ENCODE results near the gene MOB3B. TPM values are rescaled to one million over a fixed set of nuclear protein-coding genes. Genes with fewer than 3 reads are reported as not detected.

MOB3B gene
- total RNA-seq, 1 donor from 2014 or later, result 1.0 TPM

- Histone ChIP-seq H3K4me3 (ENCODE audit: low read length in 3 of 3) (no peak overlapping the region), H3K9ac (ENCODE audit: low read depth in 1 of 3, low read length in 3 of 3) (no peak overlapping the region), H3K36me3 (ENCODE audit: control insufficient read depth in 3 of 3, insufficient read depth in 3 of 3, low read length in 3 of 3) (no peaks in the 10 kb centered on the region), H3K27ac (ENCODE audit: low read depth, low read length) (no peak overlapping the region), H3K4me1 (ENCODE audit: control insufficient read depth in 3 of 3, insufficient read depth in 3 of 3, low read length in 3 of 3) (peaks cover 17 to 30% (median 27%) of the 10 kb centered on the region in 3 donors), H3K9me3 (ENCODE audit: control insufficient read depth in 3 of 3, low read length in 3 of 3) (no peaks in the 10 kb centered on the region), H3K27me3 (ENCODE audit: control insufficient read depth in 3 of 3, insufficient read depth in 3 of 3, low read length in 3 of 3) (no peaks in the 10 kb centered on the region)
Measured at GRCh38 chr9:27340961-27341511, 188.6 kb downstream of the MOB3B start.

- H3K4me1 ChIP-seq (ENCODE audit: control insufficient read depth in 3 of 3, insufficient read depth in 3 of 3, low read length in 3 of 3), result peaks cover 17 to 30% (median 27%) of the 10 kb centered on the region in 3 donors
- H3K9me3 ChIP-seq (ENCODE audit: control insufficient read depth in 3 of 3, low read length in 3 of 3), result no peaks in the 10 kb centered on the region
- H3K9ac ChIP-seq (ENCODE audit: low read depth in 1 of 3, low read length in 3 of 3), result no peak overlapping the region
Measured at GRCh38 chr9:27340285-27340674, 189.3 kb downstream of the MOB3B start.

GRCh38 chr9:27339661-27340284, 189.8 kb downstream of the MOB3B start:
- no peaks in the 10 kb centered on the region for H3K36me3 ChIP-seq (ENCODE audit: control insufficient read depth in 3 of 3, insufficient read depth in 3 of 3, low read length in 3 of 3)
- H3K4me1 ChIP-seq (ENCODE audit: control insufficient read depth in 3 of 3, insufficient read depth in 3 of 3, low read length in 3 of 3), result peaks cover 17 to 30% (median 27%) of the 10 kb centered on the region in 3 donors
- H3K27ac ChIP-seq (ENCODE audit: low read depth, low read length), result no peak overlapping the region
- no peaks in the 10 kb centered on the region for H3K9me3 ChIP-seq (ENCODE audit: control insufficient read depth in 3 of 3, low read length in 3 of 3)
- no peak overlapping the region for H3K9ac ChIP-seq (ENCODE audit: low read depth in 1 of 3, low read length in 3 of 3)
- H3K4me3 ChIP-seq (ENCODE audit: low read length in 3 of 3), result no peak overlapping the region
- no peaks in the 10 kb centered on the region for H3K27me3 ChIP-seq (ENCODE audit: control insufficient read depth in 3 of 3, insufficient read depth in 3 of 3, low read length in 3 of 3)

More at GRCh38 chr9:27340285-27340674, 189.3 kb downstream of the MOB3B start:
- no peaks in the 10 kb centered on the region for H3K27me3 ChIP-seq (ENCODE audit: control insufficient read depth in 3 of 3, insufficient read depth in 3 of 3, low read length in 3 of 3)
- H3K27ac ChIP-seq (ENCODE audit: low read depth, low read length), result no peak overlapping the region
- H3K4me3 ChIP-seq (ENCODE audit: low read length in 3 of 3), result no peak overlapping the region
- no peaks in the 10 kb centered on the region for H3K36me3 ChIP-seq (ENCODE audit: control insufficient read depth in 3 of 3, insufficient read depth in 3 of 3, low read length in 3 of 3)

GRCh38 chr9:27338527-27338903, 191.1 kb downstream of the MOB3B start:
- no peaks in the 10 kb centered on the region for H3K9me3 ChIP-seq (ENCODE audit: control insufficient read depth in 3 of 3, low read length in 3 of 3)
- H3K4me3 ChIP-seq (ENCODE audit: low read length in 3 of 3), result no peak overlapping the region
- H3K36me3 ChIP-seq (ENCODE audit: control insufficient read depth in 3 of 3, insufficient read depth in 3 of 3, low read length in 3 of 3), result no peaks in the 10 kb centered on the region
- no peak overlapping the region for H3K9ac ChIP-seq (ENCODE audit: low read depth in 1 of 3, low read length in 3 of 3)
- peaks cover 21 to 34% (median 28%) of the 10 kb centered on the region in 3 donors for H3K4me1 ChIP-seq (ENCODE audit: control insufficient read depth in 3 of 3, insufficient read depth in 3 of 3, low read length in 3 of 3)
- H3K27ac ChIP-seq (ENCODE audit: low read depth, low read length), result no peak overlapping the region
- H3K27me3 ChIP-seq (ENCODE audit: control insufficient read depth in 3 of 3, insufficient read depth in 3 of 3, low read length in 3 of 3), result no peaks in the 10 kb centered on the region

DNA sequence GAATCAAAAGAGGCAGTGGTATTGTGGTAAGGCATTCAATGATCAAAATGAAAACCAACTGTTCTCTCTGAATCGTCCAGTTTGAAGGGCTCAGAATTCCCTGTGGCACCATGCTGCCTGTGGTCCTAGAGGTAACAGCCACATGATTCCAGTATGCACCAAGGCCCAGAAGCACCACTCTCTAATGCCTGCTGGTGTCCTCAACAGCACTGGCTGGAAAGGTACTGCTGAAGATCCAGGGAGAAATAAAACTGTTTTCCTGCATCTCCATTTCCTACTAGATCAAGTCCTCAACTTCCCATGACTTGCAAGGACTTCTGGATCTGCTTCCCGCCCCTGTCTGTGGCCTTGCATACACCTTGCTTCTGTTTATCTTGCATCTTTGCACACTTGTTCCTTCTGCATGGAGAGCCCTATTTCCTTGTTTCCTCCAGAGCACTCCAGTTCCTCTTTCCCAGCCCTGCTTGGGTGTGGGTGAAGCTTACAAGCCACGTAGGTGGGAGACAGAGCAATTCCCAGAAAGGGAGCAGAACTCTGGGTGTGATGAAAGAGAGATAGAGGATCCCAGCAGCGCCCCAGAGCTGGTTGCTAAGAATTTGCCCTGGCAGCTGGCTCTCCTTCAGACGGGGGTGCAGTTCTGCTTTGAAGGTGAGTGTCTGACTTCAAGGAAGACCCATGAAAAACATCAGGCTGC, 191.6 kb downstream of the MOB3B start:
- Histone ChIP-seq H3K9ac (ENCODE audit: low read depth in 1 of 3, low read length in 3 of 3) (no peak overlapping the region), H3K4me1 (ENCODE audit: control insufficient read depth in 3 of 3, insufficient read depth in 3 of 3, low read length in 3 of 3) (peaks cover 24 to 36% (median 32%) of the 10 kb centered on the region in 3 donors), H3K4me3 (ENCODE audit: low read length in 3 of 3) (no peak overlapping the region), H3K27me3 (ENCODE audit: control insufficient read depth in 3 of 3, insufficient read depth in 3 of 3, low read length in 3 of 3) (no peaks in the 10 kb centered on the region), H3K36me3 (ENCODE audit: control insufficient read depth in 3 of 3, insufficient read depth in 3 of 3, low read length in 3 of 3) (no peaks in the 10 kb centered on the region), H3K27ac (ENCODE audit: low read depth, low read length) (no peak overlapping the region), H3K9me3 (ENCODE audit: control insufficient read depth in 3 of 3, low read length in 3 of 3) (no peaks in the 10 kb centered on the region)

DNA sequence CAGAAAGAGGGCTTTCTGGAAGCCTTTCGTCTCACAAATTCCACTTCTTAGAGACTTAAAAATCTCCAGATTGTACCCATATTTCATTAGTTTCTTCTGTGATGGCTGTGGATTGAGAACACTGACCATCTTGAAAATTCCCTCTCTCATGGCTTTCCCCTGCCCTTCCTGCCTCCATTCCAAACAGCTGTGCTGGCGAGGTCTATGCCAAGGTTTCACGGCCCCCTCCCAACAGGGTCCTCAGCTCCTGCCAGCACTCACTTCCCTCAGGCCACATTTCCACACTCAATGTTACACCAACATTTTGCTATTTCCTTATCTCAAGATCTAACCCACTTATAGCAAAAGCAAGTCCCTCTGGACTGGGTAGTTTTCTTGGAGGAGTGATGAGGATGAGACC, 192.4 kb downstream of the MOB3B start:
- no peak overlapping the region for H3K4me3 ChIP-seq (ENCODE audit: low read length in 3 of 3)
- no peak overlapping the region for H3K27ac ChIP-seq (ENCODE audit: low read depth, low read length)
- H3K27me3 ChIP-seq (ENCODE audit: control insufficient read depth in 3 of 3, insufficient read depth in 3 of 3, low read length in 3 of 3), result no peaks in the 10 kb centered on the region
- H3K9ac ChIP-seq (ENCODE audit: low read depth in 1 of 3, low read length in 3 of 3), result no peak overlapping the region
- H3K36me3 ChIP-seq (ENCODE audit: control insufficient read depth in 3 of 3, insufficient read depth in 3 of 3, low read length in 3 of 3), result no peaks in the 10 kb centered on the region
- no peaks in the 10 kb centered on the region for H3K9me3 ChIP-seq (ENCODE audit: control insufficient read depth in 3 of 3, low read length in 3 of 3)
- H3K4me1 ChIP-seq (ENCODE audit: control insufficient read depth in 3 of 3, insufficient read depth in 3 of 3, low read length in 3 of 3), result peaks cover 24 to 36% (median 32%) of the 10 kb centered on the region in 3 donors

DNA sequence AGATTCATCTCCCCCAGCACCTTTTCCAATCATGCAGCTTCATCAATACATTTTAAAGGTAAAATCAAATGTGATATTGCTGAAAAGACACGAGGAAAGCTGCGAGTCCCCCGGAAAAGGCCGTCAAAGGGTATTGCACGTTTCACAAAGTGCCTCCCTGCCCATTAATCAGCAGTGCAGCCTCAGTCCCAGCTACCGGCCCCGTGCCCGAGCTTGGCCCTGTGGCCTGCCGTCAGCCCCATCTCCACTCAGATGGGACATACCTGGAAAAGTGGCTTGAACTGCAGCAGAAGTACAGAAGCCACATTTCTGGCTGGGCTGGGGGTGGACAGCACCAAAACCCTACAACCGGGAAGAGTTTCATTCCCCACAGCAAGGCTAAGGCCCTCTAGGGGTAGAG, 192.8 kb downstream of the MOB3B start:
- H3K27ac ChIP-seq (ENCODE audit: low read depth, low read length), result no peak overlapping the region

GRCh38 chr9:27336126-27336525, 193.5 kb downstream of the MOB3B start:
- peaks cover 24 to 34% (median 32%) of the 10 kb centered on the region in 3 donors for H3K4me1 ChIP-seq (ENCODE audit: control insufficient read depth in 3 of 3, insufficient read depth in 3 of 3, low read length in 3 of 3)
- no peak overlapping the region for H3K9ac ChIP-seq (ENCODE audit: low read depth in 1 of 3, low read length in 3 of 3)
- H3K36me3 ChIP-seq (ENCODE audit: control insufficient read depth in 3 of 3, insufficient read depth in 3 of 3, low read length in 3 of 3), result no peaks in the 10 kb centered on the region
- no peaks in the 10 kb centered on the region for H3K9me3 ChIP-seq (ENCODE audit: control insufficient read depth in 3 of 3, low read length in 3 of 3)
- H3K27ac ChIP-seq (ENCODE audit: low read depth, low read length), result no peak overlapping the region
- no peak overlapping the region for H3K4me3 ChIP-seq (ENCODE audit: low read length in 3 of 3)
- H3K27me3 ChIP-seq (ENCODE audit: control insufficient read depth in 3 of 3, insufficient read depth in 3 of 3, low read length in 3 of 3), result no peaks in the 10 kb centered on the region

More for the DNA sequence above, 192.8 kb downstream of the MOB3B start:
- H3K4me1 ChIP-seq (ENCODE audit: control insufficient read depth in 3 of 3, insufficient read depth in 3 of 3, low read length in 3 of 3), result peaks cover 24 to 36% (median 32%) of the 10 kb centered on the region in 3 donors
- no peaks in the 10 kb centered on the region for H3K27me3 ChIP-seq (ENCODE audit: control insufficient read depth in 3 of 3, insufficient read depth in 3 of 3, low read length in 3 of 3)
- H3K9ac ChIP-seq (ENCODE audit: low read depth in 1 of 3, low read length in 3 of 3), result no peak overlapping the region
- no peaks in the 10 kb centered on the region for H3K36me3 ChIP-seq (ENCODE audit: control insufficient read depth in 3 of 3, insufficient read depth in 3 of 3, low read length in 3 of 3)
- no peaks in the 10 kb centered on the region for H3K9me3 ChIP-seq (ENCODE audit: control insufficient read depth in 3 of 3, low read length in 3 of 3)
- H3K4me3 ChIP-seq (ENCODE audit: low read length in 3 of 3), result no peak overlapping the region

DNA sequence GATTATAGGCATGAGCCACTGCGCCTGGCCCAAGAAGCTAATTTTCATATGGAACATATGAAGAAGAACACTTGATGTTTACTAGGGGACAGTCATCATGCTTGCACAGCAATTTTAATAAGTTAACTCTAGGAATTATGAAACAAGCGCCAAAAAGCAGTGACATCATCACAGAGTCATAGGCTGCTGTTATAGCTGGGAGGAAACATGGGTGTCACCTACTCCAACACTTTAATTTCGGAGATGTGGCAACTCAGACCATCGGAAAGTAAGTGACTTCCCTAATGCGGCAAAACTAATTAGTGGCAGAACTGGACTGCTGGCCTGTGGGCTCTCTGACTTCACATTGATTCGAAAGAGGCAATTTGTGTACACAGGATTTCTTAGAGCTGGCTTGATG, 194.5 kb downstream of the MOB3B start:
- Histone ChIP-seq H3K9me3 (ENCODE audit: control insufficient read depth in 3 of 3, low read length in 3 of 3) (no peaks in the 10 kb centered on the region), H3K27ac (ENCODE audit: low read depth, low read length) (no peak overlapping the region), H3K4me1 (ENCODE audit: control insufficient read depth in 3 of 3, insufficient read depth in 3 of 3, low read length in 3 of 3) (peaks cover 22 to 30% (median 28%) of the 10 kb centered on the region in 3 donors), H3K4me3 (ENCODE audit: low read length in 3 of 3) (no peak overlapping the region), H3K36me3 (ENCODE audit: control insufficient read depth in 3 of 3, insufficient read depth in 3 of 3, low read length in 3 of 3) (no peaks in the 10 kb centered on the region), H3K9ac (ENCODE audit: low read depth in 1 of 3, low read length in 3 of 3) (no peak overlapping the region), H3K27me3 (ENCODE audit: control insufficient read depth in 3 of 3, insufficient read depth in 3 of 3, low read length in 3 of 3) (no peaks in the 10 kb centered on the region)
